Measurements from ENCODE around the gene TLR4. TPM values are rescaled to one million over a fixed set of nuclear protein-coding genes. Genes with fewer than 3 reads are reported as not detected.

TLR4 gene
- total RNA-seq, result 9.5 to 13.6 TPM (median 11.6 TPM) in 3 replicates
- long read RNA-seq, full-length matches to known transcripts, result 11 of 13 reads
- long read RNA-seq, partial matches to known transcripts, result 0 of 13 reads
- long read RNA-seq, other reads (novel, unspliced or antisense), result 2 of 13 reads

DNA sequence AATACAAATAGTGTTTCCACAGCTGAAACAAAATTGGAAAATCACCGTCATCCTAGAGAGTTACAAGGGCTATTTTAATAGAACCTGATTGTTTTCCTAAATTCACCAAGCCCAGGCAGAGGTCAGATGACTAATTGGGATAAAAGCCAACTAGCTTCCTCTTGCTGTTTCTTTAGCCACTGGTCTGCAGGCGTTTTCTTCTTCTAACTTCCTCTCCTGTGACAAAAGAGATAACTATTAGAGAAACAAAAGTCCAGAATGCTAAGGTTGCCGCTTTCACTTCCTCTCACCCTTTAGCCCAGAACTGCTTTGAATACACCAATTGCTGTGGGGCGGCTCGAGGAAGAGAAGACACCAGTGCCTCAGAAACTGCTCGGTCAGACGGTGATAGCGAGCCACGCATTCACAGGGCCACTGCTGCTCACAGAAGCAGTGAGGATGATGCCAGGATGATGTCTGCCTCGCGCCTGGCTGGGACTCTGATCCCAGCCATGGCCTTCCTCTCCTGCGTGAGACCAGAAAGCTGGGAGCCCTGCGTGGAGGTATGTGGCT lies at the start of gene TLR4:
TLR4 (plus strand) TSS at position 380 of the 552 bp plus-strand sequence; CDS start at position 450, 70 bp downstream.
- Mint-ChIP-seq H3K4me1 (ENCODE audit: low read depth) (peaks cover 54% of the 10 kb centered on the region), H3K36me3 (ENCODE audit: low read depth) (peaks cover under 1% of the 10 kb centered on the region), H3K27ac (ENCODE audit: unreplicated experiment) (peak within 1 kb of the TSS; percentile 97), H3K4me3 (ENCODE audit: unreplicated experiment) (peak within 1 kb of the TSS; percentile 81), H3K27me3 (ENCODE audit: low read depth) (no peaks in the 10 kb centered on the region), H3K9me3 (ENCODE audit: low read depth) (no peaks in the 10 kb centered on the region)
- no peak for TF ChIP-seq CTCF (IDR thresholded peaks at IDR 0.05)
- DNase-seq (ENCODE audit: low spot score), result peak; percentile 46

DNA sequence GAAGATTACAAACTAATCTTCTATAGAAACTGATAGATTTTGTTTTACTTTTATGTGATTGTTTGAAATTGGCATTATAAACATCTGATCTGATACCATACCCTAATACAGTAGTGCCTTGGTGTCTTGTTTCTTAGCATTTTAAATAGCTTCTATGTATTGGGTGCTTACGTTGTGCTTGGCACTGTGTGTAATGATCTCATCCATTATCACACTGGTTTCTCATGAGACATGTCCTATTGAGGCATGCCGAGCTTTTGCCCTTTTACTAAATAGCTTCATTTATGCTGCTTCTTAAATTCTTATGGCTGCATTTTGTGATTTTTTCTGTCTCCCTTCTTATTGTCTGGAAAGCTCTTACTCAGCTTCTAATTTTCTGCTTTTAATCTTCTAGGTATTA lies 48.2 kb upstream of the TLR4 start:
- peaks cover 33% of the 10 kb centered on the region for H3K27me3 Mint-ChIP-seq (ENCODE audit: low read depth)
- DNase-seq (ENCODE audit: low spot score), result no peak

DNA sequence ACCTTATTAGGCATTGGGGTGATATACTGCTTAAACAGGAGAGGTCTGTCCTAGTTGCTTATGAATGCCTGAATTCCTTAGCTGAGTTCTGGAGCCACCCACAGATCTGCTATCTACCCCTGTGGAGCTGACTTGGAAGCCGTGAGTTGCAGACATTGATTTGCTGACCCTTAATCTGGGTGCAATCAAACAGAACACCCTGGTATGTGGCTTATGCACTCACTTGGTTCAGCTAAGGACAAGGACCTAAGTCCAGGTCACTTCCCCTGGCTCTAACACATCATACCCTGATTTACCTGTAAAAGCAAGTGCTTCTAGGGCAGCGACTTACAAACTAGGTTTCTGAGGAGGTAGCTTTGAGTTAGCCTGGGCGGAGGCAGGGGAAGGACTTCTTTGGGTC lies 41.6 kb upstream of the TLR4 start:
- H3K4me3 Mint-ChIP-seq (ENCODE audit: unreplicated experiment), result no peak overlapping the region
- H3K4me1 Mint-ChIP-seq (ENCODE audit: low read depth), result no peaks in the 10 kb centered on the region
- H3K27ac Mint-ChIP-seq (ENCODE audit: unreplicated experiment), result no peak overlapping the region
- H3K9me3 Mint-ChIP-seq (ENCODE audit: low read depth), result no peaks in the 10 kb centered on the region
- peaks cover 16% of the 10 kb centered on the region for H3K27me3 Mint-ChIP-seq (ENCODE audit: low read depth)
- no peak for TF ChIP-seq CTCF (IDR thresholded peaks at IDR 0.05)
- DNase-seq (ENCODE audit: low spot score), result no peak
- H3K36me3 Mint-ChIP-seq (ENCODE audit: low read depth), result peaks cover 1% of the 10 kb centered on the region

More for the DNA sequence above, 48.2 kb upstream of the TLR4 start:
- no peaks in the 10 kb centered on the region for H3K9me3 Mint-ChIP-seq (ENCODE audit: low read depth)
- H3K27ac Mint-ChIP-seq (ENCODE audit: unreplicated experiment), result no peak overlapping the region
- no peak overlapping the region for H3K4me3 Mint-ChIP-seq (ENCODE audit: unreplicated experiment)
- TF ChIP-seq CTCF (IDR thresholded peaks at IDR 0.05), result no peak
- H3K36me3 Mint-ChIP-seq (ENCODE audit: low read depth), result no peaks in the 10 kb centered on the region
- H3K4me1 Mint-ChIP-seq (ENCODE audit: low read depth), result peaks cover 3% of the 10 kb centered on the region

GRCh38 chr9:117664419-117664818 lies 39.8 kb upstream of the TLR4 start:
- Mint-ChIP-seq H3K9me3 (ENCODE audit: low read depth) (no peaks in the 10 kb centered on the region), H3K27ac (ENCODE audit: unreplicated experiment) (no peak overlapping the region), H3K27me3 (ENCODE audit: low read depth) (peaks cover 18% of the 10 kb centered on the region), H3K4me1 (ENCODE audit: low read depth) (no peaks in the 10 kb centered on the region), H3K4me3 (ENCODE audit: unreplicated experiment) (no peak overlapping the region), H3K36me3 (ENCODE audit: low read depth) (peaks cover 1% of the 10 kb centered on the region)
- no peak for DNase-seq (ENCODE audit: low spot score)
- no peak for TF ChIP-seq CTCF (IDR thresholded peaks at IDR 0.05)

DNA sequence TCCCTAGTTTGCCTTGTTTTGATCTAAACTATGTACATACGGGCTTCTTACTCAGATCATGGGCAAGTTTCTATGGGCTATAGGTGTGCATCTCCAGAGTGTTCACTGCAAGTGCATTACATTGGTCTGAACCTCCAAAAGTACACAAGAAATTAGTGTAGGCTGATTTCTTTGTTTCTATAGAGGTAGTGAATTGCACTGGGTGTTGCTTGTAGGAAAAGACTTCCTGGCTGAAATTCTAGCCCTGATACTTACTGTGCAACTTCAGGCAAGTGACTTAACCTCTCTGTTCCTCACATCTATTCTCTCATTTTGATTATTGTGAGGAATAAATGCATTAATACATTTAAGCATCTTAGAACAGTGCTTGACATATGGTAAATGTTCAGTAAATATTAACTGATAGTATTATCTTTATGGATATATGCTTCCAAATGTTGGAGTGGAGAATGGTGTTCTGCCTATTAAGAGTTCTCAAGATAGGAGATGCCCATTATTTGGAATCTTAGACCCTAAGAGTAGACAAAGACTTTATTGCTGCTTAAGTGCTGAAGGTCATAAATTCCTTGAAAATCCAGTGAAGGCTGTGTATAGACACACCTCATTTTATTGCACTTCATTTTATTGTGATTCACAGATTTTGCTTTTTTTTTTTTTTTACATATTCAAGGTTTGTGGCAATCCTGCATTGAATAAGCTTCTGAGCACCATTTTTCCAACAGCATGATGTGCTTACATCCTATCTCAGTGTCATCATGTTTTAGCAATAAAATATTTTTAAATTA lies 38.4 kb upstream of the TLR4 start:
- Mint-ChIP-seq H3K27ac (ENCODE audit: unreplicated experiment) (no peak overlapping the region), H3K36me3 (ENCODE audit: low read depth) (peaks cover 1% of the 10 kb centered on the region), H3K4me3 (ENCODE audit: unreplicated experiment) (no peak overlapping the region), H3K9me3 (ENCODE audit: low read depth) (no peaks in the 10 kb centered on the region), H3K4me1 (ENCODE audit: low read depth) (no peaks in the 10 kb centered on the region), H3K27me3 (ENCODE audit: low read depth) (peaks cover 10% of the 10 kb centered on the region)
- DNase-seq (ENCODE audit: low spot score), result no peak
- no peak for TF ChIP-seq CTCF (IDR thresholded peaks at IDR 0.05)
